Endothelial cell of coronary artery (primary cell): ENCODE data around the gene MMP23B. TPM values are rescaled to one million over a fixed set of nuclear protein-coding genes. Genes with fewer than 3 reads are reported as not detected.

Experiments used
- total RNA-seq: library from RNA; depleted of rRNA; stranded (reverse); fragments of >200 nt; gene quantifications from 2 replicates; pipeline ENCODE4 v1.2.3, GENCODE V29; 2014

Gene MMP23B
- total RNA-seq = 1.1 and 2.8 TPM in 2 replicates

GRCh38 chr1:1631782-1632420, at the start of gene MMP23B:
MMP23B (plus strand) TSS chr1:1632173; CDS start chr1:1632219, 46 bp downstream.

DNA sequence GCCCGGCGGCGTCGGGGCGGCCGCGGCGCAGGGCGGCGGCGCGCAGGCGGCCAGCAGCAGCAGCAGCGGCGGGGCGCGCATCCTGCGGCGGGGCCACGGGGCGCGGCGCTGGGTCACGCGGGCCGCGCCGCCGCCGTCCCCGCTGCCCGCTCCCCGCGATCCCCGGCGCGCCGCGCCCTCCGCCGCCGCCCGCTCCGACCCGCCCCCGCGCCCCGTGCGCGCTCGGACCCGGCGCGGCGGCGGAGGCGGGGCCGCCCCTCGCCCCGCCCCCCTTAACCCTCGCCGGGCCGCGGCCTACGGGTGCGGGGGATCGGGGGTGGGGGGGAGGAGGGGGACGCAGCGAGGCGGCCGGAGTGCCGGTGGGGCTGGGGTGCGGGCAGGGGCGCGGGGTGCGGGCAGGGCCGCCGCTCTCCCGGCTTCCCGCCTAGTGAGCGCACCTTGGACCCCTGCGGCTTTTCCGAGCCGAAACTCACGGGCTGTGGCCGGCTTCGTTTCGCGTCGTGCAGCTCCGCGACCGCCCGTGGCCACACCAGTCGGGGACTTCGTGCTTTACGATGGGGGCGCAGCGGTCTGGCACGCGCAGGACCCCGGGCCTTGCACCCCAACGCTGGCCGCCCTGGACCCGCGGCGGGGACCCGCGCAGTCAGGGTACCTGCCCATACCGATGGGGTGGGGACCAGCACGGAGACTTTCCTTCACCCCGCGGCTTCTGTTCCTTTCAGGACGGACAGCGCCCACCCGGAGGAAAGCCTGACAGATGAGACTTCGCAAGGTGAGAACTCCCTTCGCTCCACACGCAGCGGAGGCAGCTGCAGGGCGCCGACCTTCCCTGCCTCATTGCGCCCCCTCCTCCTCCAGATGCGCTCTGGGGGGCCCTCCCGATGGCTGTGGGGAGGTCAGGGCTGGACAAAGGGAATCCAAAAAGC, 31.8 kb upstream of the MMP23B start, which contains the start of gene FNDC10:
FNDC10 (minus strand) TSS at position 201 of the 926 bp plus-strand sequence; CDS start at position 81, 120 bp downstream.

GRCh38 chr1:1615256-1616044, 16.5 kb upstream of the MMP23B start, which contains the start of gene MIB2:
MIB2 (plus strand) TSS chr1:1615500; CDS start chr1:1623453, 7,953 bp downstream.

DNA sequence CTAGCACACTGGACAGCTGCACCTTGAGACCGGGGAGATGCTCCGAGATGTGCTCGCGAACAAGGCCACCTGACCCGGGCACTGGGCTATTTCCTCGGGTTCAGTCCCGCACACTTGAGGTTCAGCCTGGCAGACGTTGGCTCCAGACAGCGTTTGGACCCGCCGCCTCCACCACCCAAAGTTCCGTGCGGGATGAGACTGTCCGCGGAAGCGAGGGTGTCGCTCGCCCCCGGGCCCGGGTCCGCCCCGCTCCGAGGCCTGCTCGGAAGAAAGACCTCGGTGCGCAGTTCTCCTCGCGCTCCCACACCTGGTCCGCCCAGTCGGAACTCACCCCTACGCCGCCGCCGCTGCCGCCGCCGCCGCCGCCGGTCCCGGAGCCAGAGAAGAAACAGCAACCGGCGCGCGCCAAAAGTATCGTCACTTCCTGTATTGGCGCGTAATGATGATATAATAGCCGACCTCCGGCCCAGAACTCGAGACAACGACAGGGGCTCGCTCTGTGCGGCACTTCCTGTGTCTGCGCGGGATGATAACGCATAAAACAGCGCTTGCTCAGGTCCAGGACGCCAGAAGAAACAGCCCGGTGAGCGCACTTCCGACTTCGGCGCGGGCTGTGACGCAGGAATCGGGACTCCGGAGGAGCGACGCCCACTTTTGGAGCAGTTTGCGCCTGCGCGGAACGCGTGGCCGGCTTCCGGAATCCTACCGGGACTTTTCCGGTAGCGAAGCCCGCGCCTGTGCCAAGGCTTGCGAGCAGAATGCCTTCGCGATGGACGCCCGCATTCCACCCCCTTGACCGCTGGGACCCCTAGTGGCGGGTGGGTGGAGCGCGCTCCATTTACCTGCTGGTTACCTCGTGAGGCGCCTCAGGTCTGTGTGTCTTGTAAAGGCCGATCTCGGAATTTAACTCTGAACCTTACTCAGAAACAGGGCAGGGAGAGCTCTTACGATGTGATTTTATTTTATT, 26.9 kb downstream of the MMP23B start, which contains the start of gene CDK11B:
CDK11B (minus strand) TSS at position 422 of the 967 bp plus-strand sequence. CDS start 1,519 bp downstream, outside the sequence.

Other genes with a start within 250 kb of the MMP23B start
- 80.2 and 143 TPM in 2 replicates for gene CCNL2, start 232.8 kb upstream of the MMP23B start, total RNA-seq
- gene MRPL20, start 224.9 kb upstream of the MMP23B start, total RNA-seq = 103 and 128 TPM in 2 replicates
- under 0.01 and 0.09 TPM in 2 replicates for gene ANKRD65, start 210.9 kb upstream of the MMP23B start, total RNA-seq
- gene VWA1, start 196.5 kb upstream of the MMP23B start, total RNA-seq = 4.4 and 11.1 TPM in 2 replicates
- gene ATAD3C, start 182.5 kb upstream of the MMP23B start, total RNA-seq = under 0.01 TPM in 1 of 2 replicates, not detected in the other
- gene ATAD3B, start 160.4 kb upstream of the MMP23B start, total RNA-seq = 16.4 and 26.7 TPM in 2 replicates
- gene ATAD3A, start 120.0 kb upstream of the MMP23B start, total RNA-seq = 38.3 and 56.9 TPM in 2 replicates
- 2.8 and 3.1 TPM in 2 replicates for gene TMEM240, start 91.5 kb upstream of the MMP23B start, total RNA-seq
- gene SSU72, start 57.3 kb upstream of the MMP23B start, total RNA-seq = 55.5 and 64.9 TPM in 2 replicates
- 0.47 and 0.54 TPM in 2 replicates for gene FNDC10, start 32.0 kb upstream of the MMP23B start, total RNA-seq
- gene MIB2, start 16.7 kb upstream of the MMP23B start, total RNA-seq = 36.3 and 77.5 TPM in 2 replicates
- 9.0 and 9.3 TPM in 2 replicates for gene CDK11B, start 26.8 kb downstream of the MMP23B start, total RNA-seq
- 21.7 and 24.3 TPM in 2 replicates for gene SLC35E2B, start 60.6 kb downstream of the MMP23B start, total RNA-seq
- 12.3 and 16.8 TPM in 2 replicates for gene CDK11A, start 92.2 kb downstream of the MMP23B start, total RNA-seq
- 37.9 and 45.6 TPM in 2 replicates for gene NADK, start 146.3 kb downstream of the MMP23B start, total RNA-seq